Measurements from ENCODE around the gene PGLYRP1. TPM values are rescaled to one million over a fixed set of nuclear protein-coding genes. Genes with fewer than 3 reads are reported as not detected.
A peak's percentile ranks its signal among the peaks of the same experiment; 100 is the strongest.

Gene PGLYRP1, protein sequence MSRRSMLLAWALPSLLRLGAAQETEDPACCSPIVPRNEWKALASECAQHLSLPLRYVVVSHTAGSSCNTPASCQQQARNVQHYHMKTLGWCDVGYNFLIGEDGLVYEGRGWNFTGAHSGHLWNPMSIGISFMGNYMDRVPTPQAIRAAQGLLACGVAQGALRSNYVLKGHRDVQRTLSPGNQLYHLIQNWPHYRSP
- not detected for total RNA-seq

DNA sequence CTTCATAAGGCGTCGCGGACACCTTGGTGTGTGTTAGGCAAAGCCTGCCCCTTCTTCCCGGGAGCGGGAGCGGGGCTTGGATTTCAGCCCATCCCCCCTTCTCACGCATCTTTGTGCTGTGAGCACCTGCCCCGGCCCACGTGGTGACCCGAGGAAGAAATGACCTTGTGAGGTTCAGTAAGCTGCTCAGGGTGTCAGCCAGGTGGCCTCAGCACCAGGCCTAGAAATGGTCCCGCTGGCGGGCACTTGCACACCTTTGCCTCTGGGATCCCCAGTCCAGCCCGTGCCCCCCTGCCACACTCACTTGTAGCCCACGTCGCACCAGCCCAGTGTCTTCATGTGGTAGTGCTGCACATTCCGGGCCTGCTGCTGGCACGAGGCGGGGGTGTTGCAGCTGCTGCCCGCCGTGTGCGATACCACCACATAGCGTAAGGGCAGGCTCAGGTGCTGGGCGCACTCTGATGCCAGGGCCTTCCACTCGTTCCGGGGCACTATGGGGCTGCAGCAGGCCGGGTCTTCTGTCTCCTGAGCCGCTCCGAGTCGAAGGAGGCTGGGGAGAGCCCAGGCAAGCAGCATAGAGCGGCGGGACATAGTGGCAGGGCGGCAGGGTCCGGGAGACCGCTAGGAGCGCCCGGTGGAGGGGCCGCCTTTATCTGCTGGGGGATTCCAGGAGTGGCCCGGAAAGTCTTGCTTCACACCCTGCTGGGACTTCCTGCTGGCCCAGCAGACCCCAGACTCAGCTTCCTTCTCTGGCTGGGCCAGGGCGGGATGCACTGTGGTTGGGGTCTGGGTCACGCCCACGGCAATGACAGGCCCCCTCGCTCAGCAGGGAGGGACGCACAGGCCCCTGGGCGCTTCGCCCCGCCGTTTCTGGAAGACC is at the start of gene PGLYRP1:
Gene PGLYRP1, minus strand, starts transcription at position 623 of the 880 bp plus-strand sequence. Its CDS starts 32 bp downstream, at position 591.
- H3K27me3 ChIP-seq: peaks cover 25% of the 10 kb centered on the region
- no peak within 1 kb of the TSS for H3K4me3 ChIP-seq
- no peaks in the 10 kb centered on the region for H3K9me3 ChIP-seq
- H3K4me1 ChIP-seq: peaks cover 19% of the 10 kb centered on the region
- 31% methylated on average over 17 of the region's 47 CpGs for WGBS
- no peak within 1 kb of the TSS for H3K27ac ChIP-seq
- peak in 1 of 2 donors; percentile 64 for DNase-seq (ENCODE audit: low spot score in 2 of 2)
- no peak for TF ChIP-seq POLR2AphosphoS5 (IDR thresholded peaks at IDR 0.05)
- no peak for TF ChIP-seq POLR2A (IDR thresholded peaks at IDR 0.05)
- TF ChIP-seq, protein P1, sequence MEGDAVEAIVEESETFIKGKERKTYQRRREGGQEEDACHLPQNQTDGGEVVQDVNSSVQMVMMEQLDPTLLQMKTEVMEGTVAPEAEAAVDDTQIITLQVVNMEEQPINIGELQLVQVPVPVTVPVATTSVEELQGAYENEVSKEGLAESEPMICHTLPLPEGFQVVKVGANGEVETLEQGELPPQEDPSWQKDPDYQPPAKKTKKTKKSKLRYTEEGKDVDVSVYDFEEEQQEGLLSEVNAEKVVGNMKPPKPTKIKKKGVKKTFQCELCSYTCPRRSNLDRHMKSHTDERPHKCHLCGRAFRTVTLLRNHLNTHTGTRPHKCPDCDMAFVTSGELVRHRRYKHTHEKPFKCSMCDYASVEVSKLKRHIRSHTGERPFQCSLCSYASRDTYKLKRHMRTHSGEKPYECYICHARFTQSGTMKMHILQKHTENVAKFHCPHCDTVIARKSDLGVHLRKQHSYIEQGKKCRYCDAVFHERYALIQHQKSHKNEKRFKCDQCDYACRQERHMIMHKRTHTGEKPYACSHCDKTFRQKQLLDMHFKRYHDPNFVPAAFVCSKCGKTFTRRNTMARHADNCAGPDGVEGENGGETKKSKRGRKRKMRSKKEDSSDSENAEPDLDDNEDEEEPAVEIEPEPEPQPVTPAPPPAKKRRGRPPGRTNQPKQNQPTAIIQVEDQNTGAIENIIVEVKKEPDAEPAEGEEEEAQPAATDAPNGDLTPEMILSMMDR (IDR thresholded peaks at IDR 0.05): no peak
- no peak for TF ChIP-seq EP300 (IDR thresholded peaks at IDR 0.05)
- peaks cover 3% of the 10 kb centered on the region for H3K36me3 ChIP-seq

DNA sequence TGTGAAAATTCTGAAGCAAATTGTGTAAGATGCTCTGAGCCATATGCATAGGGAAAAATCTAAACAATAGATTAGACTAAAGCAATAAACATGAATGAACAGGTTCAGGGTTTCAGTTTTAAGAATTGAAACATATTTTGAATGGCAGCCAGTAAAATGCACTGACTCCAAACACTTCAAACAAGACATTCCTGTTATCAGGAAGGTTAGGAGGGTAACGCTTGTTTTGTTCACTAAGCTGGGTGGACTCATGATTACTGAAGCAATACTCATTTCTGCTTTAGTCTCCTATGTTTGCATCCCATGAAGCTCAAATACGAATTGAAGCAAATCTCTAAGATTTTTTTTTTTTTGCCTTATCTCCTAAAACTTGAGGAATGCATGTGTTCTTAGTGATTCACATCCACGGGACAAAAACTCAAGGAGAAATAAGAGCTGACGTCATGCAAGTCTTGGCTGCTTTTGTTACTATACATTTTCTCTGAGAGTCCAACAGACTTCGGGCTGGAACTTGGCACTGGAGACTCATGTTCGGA is 47.0 kb upstream of the PGLYRP1 start:
- no peak overlapping the region for H3K27ac ChIP-seq

DNA sequence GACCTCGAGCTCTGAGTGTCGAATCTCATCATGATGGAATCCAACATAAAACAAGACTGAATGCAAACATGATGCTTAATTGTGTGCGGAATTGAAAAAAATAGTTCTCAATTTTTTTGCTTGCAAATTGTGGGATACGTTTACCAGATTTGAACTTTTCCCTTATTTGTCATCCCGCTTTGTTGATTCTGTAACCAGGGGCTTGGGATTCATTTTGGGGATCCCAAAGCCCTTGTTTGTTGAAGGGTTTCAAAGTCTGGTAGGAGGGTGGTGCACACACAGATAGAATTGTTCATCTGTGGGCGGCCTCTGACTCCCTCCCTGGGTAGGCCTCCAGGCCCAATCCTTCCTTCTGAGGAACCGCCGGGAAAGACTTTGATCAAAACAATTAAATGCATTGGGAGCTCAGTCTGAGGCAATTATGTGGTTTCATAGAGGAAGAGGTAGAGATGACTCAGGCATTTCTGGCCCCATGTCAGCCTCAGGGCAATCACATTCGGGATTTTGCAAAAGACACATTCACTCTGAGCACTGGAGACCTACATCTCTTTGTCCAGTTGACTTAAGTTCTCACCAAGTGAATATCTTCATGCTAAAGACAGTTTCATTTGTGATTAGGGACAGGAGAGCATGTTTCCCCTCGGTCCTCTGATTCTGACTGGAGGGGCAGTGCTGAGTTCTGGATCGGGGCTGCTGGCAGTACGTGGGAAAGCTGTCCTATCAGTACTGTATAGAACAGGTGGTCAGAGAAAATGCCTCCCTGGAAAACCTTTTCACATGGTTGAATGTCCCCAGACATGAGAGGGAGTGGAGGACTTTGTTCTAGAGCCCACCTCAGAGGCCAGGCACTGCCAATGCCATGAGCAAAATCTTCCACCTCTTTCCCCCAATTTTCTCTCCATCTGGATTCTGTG is 45.7 kb upstream of the PGLYRP1 start:
- Histone ChIP-seq H3K27me3 (peaks cover 38% of the 10 kb centered on the region), H3K4me1 (peaks cover 31% of the 10 kb centered on the region), H3K36me3 (no peaks in the 10 kb centered on the region), H3K4me3 (no peak overlapping the region), H3K27ac (no peak overlapping the region), H3K9me3 (no peaks in the 10 kb centered on the region)
- DNase-seq (ENCODE audit: low spot score in 2 of 2): no peak
- WGBS: 53% methylated on average over 12 of the region's 12 CpGs
- no peak for TF ChIP-seq POLR2AphosphoS5 (IDR thresholded peaks at IDR 0.05)

More for the DNA sequence above, 47.0 kb upstream of the PGLYRP1 start:
- H3K36me3 ChIP-seq: no peaks in the 10 kb centered on the region
- TF ChIP-seq POLR2AphosphoS5 (IDR thresholded peaks at IDR 0.05): no peak
- TF ChIP-seq, protein P1 (IDR thresholded peaks at IDR 0.05): no peak
- no peak for TF ChIP-seq EP300 (IDR thresholded peaks at IDR 0.05)
- no peak for TF ChIP-seq POLR2A (IDR thresholded peaks at IDR 0.05)
- peaks cover 44% of the 10 kb centered on the region for H3K27me3 ChIP-seq
- WGBS: 14% methylated on average over 6 of the region's 6 CpGs
- no peaks in the 10 kb centered on the region for H3K9me3 ChIP-seq
- no peak overlapping the region for H3K4me3 ChIP-seq
- peaks cover 31% of the 10 kb centered on the region for H3K4me1 ChIP-seq
- DNase-seq (ENCODE audit: low spot score in 2 of 2): no peak

DNA sequence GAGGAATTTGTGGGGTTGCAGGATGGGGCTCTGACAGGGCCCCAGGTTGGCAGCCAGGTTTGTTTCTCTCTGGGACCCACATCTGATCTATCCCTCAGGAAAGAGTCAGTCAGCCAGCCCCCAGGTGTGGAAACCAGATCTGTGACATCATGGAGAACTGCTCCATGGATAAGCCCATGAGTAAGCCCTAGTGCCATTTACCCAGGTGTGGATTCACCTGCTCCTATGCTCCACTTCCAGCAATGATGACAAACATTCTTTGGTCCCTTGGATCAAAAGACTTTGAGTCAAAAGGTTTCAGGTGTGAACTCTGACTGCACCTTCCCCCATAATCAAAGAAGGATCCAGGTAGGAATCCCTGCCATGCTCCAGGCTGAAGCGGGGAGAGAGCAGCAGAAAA is 44.8 kb upstream of the PGLYRP1 start:
- Histone ChIP-seq H3K27ac (no peak overlapping the region), H3K27me3 (peaks cover 32% of the 10 kb centered on the region), H3K4me3 (no peak overlapping the region), H3K36me3 (no peaks in the 10 kb centered on the region), H3K9me3 (no peaks in the 10 kb centered on the region), H3K4me1 (peaks cover 31% of the 10 kb centered on the region)
- TF ChIP-seq POLR2A (IDR thresholded peaks at IDR 0.05) (no peak), POLR2AphosphoS5 (IDR thresholded peaks at IDR 0.05) (no peak), EP300 (IDR thresholded peaks at IDR 0.05) (no peak)
- TF ChIP-seq, protein P1 (IDR thresholded peaks at IDR 0.05): no peak
- WGBS: 77% methylated on average over 1 of the region's 1 CpG
- DNase-seq (ENCODE audit: low spot score in 2 of 2): no peak

DNA sequence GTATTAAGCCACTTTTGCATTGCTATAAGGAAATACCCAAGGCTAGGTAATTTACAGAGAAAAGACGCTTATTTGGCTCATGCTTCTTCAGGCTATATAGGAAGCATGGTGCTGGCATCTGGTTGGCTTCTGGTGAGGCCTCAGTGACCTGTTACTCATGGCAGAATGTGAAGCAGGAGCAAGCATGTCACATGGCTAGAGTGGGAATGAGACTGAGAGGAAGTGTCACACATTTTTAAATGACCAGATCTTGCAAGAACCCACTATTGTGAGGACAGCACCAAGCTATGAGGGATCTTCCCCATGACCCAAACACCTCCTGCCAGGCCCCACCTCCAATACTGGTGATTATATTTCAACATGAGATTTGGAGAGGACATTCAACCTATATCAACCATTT is 43.6 kb upstream of the PGLYRP1 start:
- no peak for TF ChIP-seq POLR2AphosphoS5 (IDR thresholded peaks at IDR 0.05)
- no peak for TF ChIP-seq POLR2A (IDR thresholded peaks at IDR 0.05)
- TF ChIP-seq, protein P1 (IDR thresholded peaks at IDR 0.05): no peak
- no peak for TF ChIP-seq EP300 (IDR thresholded peaks at IDR 0.05)
- peaks cover 31% of the 10 kb centered on the region for H3K27me3 ChIP-seq
- 59% methylated on average over 1 of the region's 1 CpG for WGBS
- H3K4me1 ChIP-seq: peaks cover 31% of the 10 kb centered on the region
- H3K9me3 ChIP-seq: no peaks in the 10 kb centered on the region
- H3K27ac ChIP-seq: no peak overlapping the region
- H3K36me3 ChIP-seq: no peaks in the 10 kb centered on the region
- DNase-seq (ENCODE audit: low spot score in 2 of 2): no peak
- no peak overlapping the region for H3K4me3 ChIP-seq
